Measurements from ENCODE around the gene ASPHD1.
"Not testable (repeated sequence)": the region's sequence is repeated elsewhere in the genome, so short reads cannot be mapped to it uniquely, and the experiment has no call there.

ASPHD1 gene

DNA sequence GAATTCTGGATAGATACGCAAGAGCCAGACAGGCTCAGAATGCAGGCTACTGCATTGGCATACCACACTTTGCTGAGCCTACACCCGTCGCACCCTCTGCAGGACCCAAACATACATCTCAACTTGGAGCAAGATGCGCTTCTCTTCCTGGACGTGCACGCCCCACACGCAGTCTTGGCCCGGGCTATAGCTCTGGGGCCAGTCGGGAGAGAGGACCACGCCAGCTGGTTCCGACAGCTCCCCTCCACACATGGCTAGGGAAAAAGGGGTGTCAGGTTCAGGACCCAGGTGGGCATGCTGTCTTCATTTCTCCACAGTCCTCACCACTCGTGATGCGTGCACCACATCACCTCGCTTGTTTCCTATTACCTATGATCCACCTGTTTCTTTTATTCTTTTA lies 22.1 kb upstream of the ASPHD1 start:
- no peak for ATAC-seq (ENCODE audit: insufficient read depth, low read depth)
- H3K36me3 ChIP-seq (ENCODE audit: insufficient read depth, low read length): no peaks in the 10 kb centered on the region
- no peaks in the 10 kb centered on the region for H3K4me1 ChIP-seq (ENCODE audit: insufficient read depth, low read length)
- no peak overlapping the region for H3K27ac ChIP-seq (ENCODE audit: low read length)
- H3K79me2 ChIP-seq (ENCODE audit: insufficient read depth, low read length): no peaks in the 10 kb centered on the region
- H3K4me3 ChIP-seq (ENCODE audit: low read depth in 1 of 2, low read length in 2 of 2): no peak overlapping the region
- H4K20me1 ChIP-seq (ENCODE audit: insufficient read depth, low read length): no peaks in the 10 kb centered on the region; the same call in 1 of the 2 replicates
- no peak overlapping the region for H2AFZ ChIP-seq (ENCODE audit: low read depth, low read length)
- TF ChIP-seq EZH2 (IDR thresholded peaks at IDR 0.05; ENCODE audit: borderline replicate concordance, low read depth, low read length, severe bottlenecking): no peak
- TF ChIP-seq, protein P1, sequence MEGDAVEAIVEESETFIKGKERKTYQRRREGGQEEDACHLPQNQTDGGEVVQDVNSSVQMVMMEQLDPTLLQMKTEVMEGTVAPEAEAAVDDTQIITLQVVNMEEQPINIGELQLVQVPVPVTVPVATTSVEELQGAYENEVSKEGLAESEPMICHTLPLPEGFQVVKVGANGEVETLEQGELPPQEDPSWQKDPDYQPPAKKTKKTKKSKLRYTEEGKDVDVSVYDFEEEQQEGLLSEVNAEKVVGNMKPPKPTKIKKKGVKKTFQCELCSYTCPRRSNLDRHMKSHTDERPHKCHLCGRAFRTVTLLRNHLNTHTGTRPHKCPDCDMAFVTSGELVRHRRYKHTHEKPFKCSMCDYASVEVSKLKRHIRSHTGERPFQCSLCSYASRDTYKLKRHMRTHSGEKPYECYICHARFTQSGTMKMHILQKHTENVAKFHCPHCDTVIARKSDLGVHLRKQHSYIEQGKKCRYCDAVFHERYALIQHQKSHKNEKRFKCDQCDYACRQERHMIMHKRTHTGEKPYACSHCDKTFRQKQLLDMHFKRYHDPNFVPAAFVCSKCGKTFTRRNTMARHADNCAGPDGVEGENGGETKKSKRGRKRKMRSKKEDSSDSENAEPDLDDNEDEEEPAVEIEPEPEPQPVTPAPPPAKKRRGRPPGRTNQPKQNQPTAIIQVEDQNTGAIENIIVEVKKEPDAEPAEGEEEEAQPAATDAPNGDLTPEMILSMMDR (IDR thresholded peaks at IDR 0.05; ENCODE audit: borderline replicate concordance, extremely low read depth, low read length, poor library complexity, severe bottlenecking): no peak
- H3K9ac ChIP-seq (ENCODE audit: low read depth, low read length): no peak overlapping the region
- H3K4me2 ChIP-seq (ENCODE audit: insufficient read depth, low read length): no peak overlapping the region
- H3K9me3 ChIP-seq (ENCODE audit: insufficient read depth, low read length, severe bottlenecking): no peaks in the 10 kb centered on the region
- DNase-seq: no peak
- H3K27me3 ChIP-seq (ENCODE audit: insufficient read depth, low read length, poor library complexity): no peaks in the 10 kb centered on the region

DNA sequence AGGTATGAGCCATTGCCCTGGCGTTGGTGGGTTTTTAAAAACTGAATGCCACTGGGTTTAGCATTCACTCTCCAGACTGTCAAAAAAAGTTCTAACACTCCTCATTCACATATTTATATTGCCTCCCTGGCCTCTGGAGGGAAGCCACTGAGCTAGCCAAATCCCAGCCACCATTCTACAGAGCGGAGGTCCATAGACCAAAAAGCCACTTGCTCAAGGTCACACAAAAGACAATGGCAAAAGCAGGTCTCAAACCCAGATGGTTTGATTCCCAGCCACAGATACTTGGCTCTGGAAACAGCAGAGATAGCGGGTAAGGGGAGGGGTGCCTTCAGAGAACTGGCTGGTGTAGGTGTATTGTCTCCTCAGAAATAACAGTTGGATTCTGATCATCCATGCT lies 19.2 kb upstream of the ASPHD1 start:
- ATAC-seq (ENCODE audit: insufficient read depth, low read depth) (no peak), DNase-seq (no peak)
- Histone ChIP-seq H3K4me3 (ENCODE audit: low read depth in 1 of 2, low read length in 2 of 2) (no peak overlapping the region), H3K4me1 (ENCODE audit: insufficient read depth, low read length) (no peaks in the 10 kb centered on the region), H4K20me1 (ENCODE audit: insufficient read depth, low read length) (no peaks in the 10 kb centered on the region; the same call in 1 of the 2 replicates), H3K27me3 (ENCODE audit: insufficient read depth, low read length, poor library complexity) (no peaks in the 10 kb centered on the region), H3K27ac (ENCODE audit: low read length) (no peak overlapping the region), H3K36me3 (ENCODE audit: insufficient read depth, low read length) (no peaks in the 10 kb centered on the region), H3K4me2 (ENCODE audit: insufficient read depth, low read length) (no peak overlapping the region), H3K79me2 (ENCODE audit: insufficient read depth, low read length) (no peaks in the 10 kb centered on the region), H3K9me3 (ENCODE audit: insufficient read depth, low read length, severe bottlenecking) (no peaks in the 10 kb centered on the region), H3K9ac (ENCODE audit: low read depth, low read length) (no peak overlapping the region), H2AFZ (ENCODE audit: low read depth, low read length) (no peak overlapping the region)
- TF ChIP-seq, protein P1 (IDR thresholded peaks at IDR 0.05; ENCODE audit: borderline replicate concordance, extremely low read depth, low read length, poor library complexity, severe bottlenecking): no peak
- TF ChIP-seq EZH2 (IDR thresholded peaks at IDR 0.05; ENCODE audit: borderline replicate concordance, low read depth, low read length, severe bottlenecking): no peak

DNA sequence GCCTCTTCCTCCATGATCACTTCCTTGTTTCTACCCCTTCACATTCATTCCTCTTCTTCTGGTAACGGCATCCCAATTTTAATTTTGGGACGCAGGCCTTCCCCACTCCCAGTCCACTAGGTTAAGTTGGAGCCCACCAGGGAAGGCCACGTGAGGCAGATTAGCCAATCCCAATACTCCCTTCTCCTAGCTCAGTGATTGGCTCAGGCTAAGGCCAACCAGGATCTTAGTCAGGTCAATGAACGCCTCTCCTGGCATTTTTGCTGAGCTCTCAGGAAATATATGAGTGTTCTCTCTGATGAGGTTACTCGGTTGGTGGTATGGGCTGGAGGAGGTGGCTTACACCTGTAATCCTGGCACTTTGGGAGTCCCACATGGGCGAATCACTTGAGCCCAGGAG lies 16.3 kb upstream of the ASPHD1 start:
- H3K4me3 ChIP-seq (ENCODE audit: low read depth in 1 of 2, low read length in 2 of 2): no peak overlapping the region
- H3K79me2 ChIP-seq (ENCODE audit: insufficient read depth, low read length): no peaks in the 10 kb centered on the region
- H3K27ac ChIP-seq (ENCODE audit: low read length): no peak overlapping the region
- H2AFZ ChIP-seq (ENCODE audit: low read depth, low read length): no peak overlapping the region
- no peaks in the 10 kb centered on the region for H4K20me1 ChIP-seq (ENCODE audit: insufficient read depth, low read length)
- H3K36me3 ChIP-seq (ENCODE audit: insufficient read depth, low read length): no peaks in the 10 kb centered on the region
- no peaks in the 10 kb centered on the region for H3K4me1 ChIP-seq (ENCODE audit: insufficient read depth, low read length)
- no peak for ATAC-seq (ENCODE audit: insufficient read depth, low read depth)
- no peak overlapping the region for H3K4me2 ChIP-seq (ENCODE audit: insufficient read depth, low read length)
- H3K9ac ChIP-seq (ENCODE audit: low read depth, low read length): no peak overlapping the region
- no peak for TF ChIP-seq EZH2 (IDR thresholded peaks at IDR 0.05; ENCODE audit: borderline replicate concordance, low read depth, low read length, severe bottlenecking)
- TF ChIP-seq, protein P1 (IDR thresholded peaks at IDR 0.05; ENCODE audit: borderline replicate concordance, extremely low read depth, low read length, poor library complexity, severe bottlenecking): no peak
- no peaks in the 10 kb centered on the region for H3K9me3 ChIP-seq (ENCODE audit: insufficient read depth, low read length, severe bottlenecking)
- no peaks in the 10 kb centered on the region for H3K27me3 ChIP-seq (ENCODE audit: insufficient read depth, low read length, poor library complexity)
- DNase-seq: no peak

DNA sequence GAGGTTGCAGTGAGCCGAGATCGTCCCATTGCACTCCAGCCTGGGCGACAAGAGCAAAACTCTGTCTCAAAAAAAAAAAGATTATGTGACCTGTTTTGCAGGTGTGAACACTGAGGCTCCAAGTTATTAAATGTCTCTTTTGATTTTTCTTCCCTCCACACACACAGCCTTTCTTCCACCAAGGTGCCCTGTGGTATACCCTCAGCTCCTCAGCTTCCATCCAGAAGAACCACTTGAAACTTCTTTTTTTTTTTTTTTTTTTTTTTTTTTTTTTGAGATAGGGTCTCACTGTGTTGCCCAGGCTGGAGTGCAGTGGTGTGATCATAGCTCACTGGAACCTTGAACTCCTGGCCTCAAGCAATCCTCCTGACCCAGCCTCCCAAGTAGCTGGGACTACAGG lies 10.9 kb upstream of the ASPHD1 start:
- H3K27me3 ChIP-seq (ENCODE audit: insufficient read depth, low read length, poor library complexity); H3K9me3 ChIP-seq (ENCODE audit: insufficient read depth, low read length, severe bottlenecking); H3K4me2 ChIP-seq (ENCODE audit: insufficient read depth, low read length); DNase-seq; H3K4me1 ChIP-seq (ENCODE audit: insufficient read depth, low read length); H3K27ac ChIP-seq (ENCODE audit: low read length); H3K79me2 ChIP-seq (ENCODE audit: insufficient read depth, low read length); H4K20me1 ChIP-seq (ENCODE audit: insufficient read depth, low read length); ATAC-seq (ENCODE audit: insufficient read depth, low read depth); H3K9ac ChIP-seq (ENCODE audit: low read depth, low read length); H2AFZ ChIP-seq (ENCODE audit: low read depth, low read length); H3K4me3 ChIP-seq (ENCODE audit: low read depth in 1 of 2, low read length in 2 of 2); H3K36me3 ChIP-seq (ENCODE audit: insufficient read depth, low read length): not testable (repeated sequence)
